Measurements from ENCODE around the gene ATP5F1D. TPM values are rescaled to one million over a fixed set of nuclear protein-coding genes. Genes with fewer than 3 reads are reported as not detected.
A peak's percentile ranks its signal among the peaks of the same experiment; 100 is the strongest.

The ATP5F1D gene
- total and polyA plus RNA-seq, 12 donors: 15.6 to 1,534 (median 229) TPM

GRCh38 chr19:1234051-1234954 lies 7.2 kb upstream of the ATP5F1D start:
- Histone ChIP-seq H3K4me1 (replicated peaks in 1 of 2) (peaks cover 24 to 33% of the 10 kb centered on the region in 2 donors), H3K4me3 (no peak overlapping the region), H3K27ac (no peak overlapping the region), H3K27me3 (no peaks in the 10 kb centered on the region), H3K36me3 (replicated peaks in 1 of 2) (no peaks in the 10 kb centered on the region), H3K9me3 (replicated peaks in 1 of 3) (no peaks in the 10 kb centered on the region)
- TF ChIP-seq POLR2A (IDR thresholded peaks at IDR 0.05) (no peak), CTCF (IDR thresholded peaks at IDR 0.05) (no peak)
- intact Hi-C loops (cut with DNase I): no loop called here
- DNase-seq: no peak
- WGBS, 4 donors: 78 to 90% (median 80%) methylated on average over 17 to 45 of the region's 45 CpGs

GRCh38 chr19:1234955-1235380 lies 6.6 kb upstream of the ATP5F1D start:
- TF ChIP-seq POLR2A (IDR thresholded peaks at IDR 0.05) (no peak), CTCF (IDR thresholded peaks at IDR 0.05) (no peak)
- intact Hi-C loops (cut with DNase I): no loop called here
- Histone ChIP-seq H3K4me1 (replicated peaks in 1 of 2) (peaks cover 24 to 33% of the 10 kb centered on the region in 2 donors), H3K27ac (no peak overlapping the region), H3K27me3 (no peaks in the 10 kb centered on the region), H3K36me3 (replicated peaks in 1 of 2) (no peaks in the 10 kb centered on the region), H3K9me3 (replicated peaks in 1 of 3) (no peaks in the 10 kb centered on the region), H3K4me3 (no peak overlapping the region)
- 92 to 97% (median 94%) methylated on average over 26 to 43 of the region's 43 CpGs for WGBS, 4 donors
- DNase-seq: no peak

GRCh38 chr19:1235625-1236538 lies 5.7 kb upstream of the ATP5F1D start:
- intact Hi-C loops (cut with DNase I): no loop called here
- no peaks in the 10 kb centered on the region for H3K27me3 ChIP-seq
- peaks cover 30 to 39% of the 10 kb centered on the region in 2 donors for H3K4me1 ChIP-seq (replicated peaks in 1 of 2)
- 80 to 97% (median 85%) methylated on average over 6 to 39 of the region's 39 CpGs for WGBS, 4 donors
- H3K27ac ChIP-seq: peak overlapping the region in 1 of 5 donors; percentile 66
- no peak for TF ChIP-seq POLR2A (IDR thresholded peaks at IDR 0.05)
- no peak for TF ChIP-seq CTCF (IDR thresholded peaks at IDR 0.05)
- H3K4me3 ChIP-seq: no peak overlapping the region
- H3K36me3 ChIP-seq (replicated peaks in 1 of 2): no peaks in the 10 kb centered on the region
- no peaks in the 10 kb centered on the region for H3K9me3 ChIP-seq (replicated peaks in 1 of 3)
- no peak for DNase-seq

- intact Hi-C loops (cut with DNase I): no loop called here
- peak overlapping the region in 1 of 4 donors; percentile 69 for H3K4me3 ChIP-seq
- no peaks in the 10 kb centered on the region for H3K36me3 ChIP-seq (replicated peaks in 1 of 2)
- no peaks in the 10 kb centered on the region for H3K9me3 ChIP-seq (replicated peaks in 1 of 3)
- no peak for DNase-seq
- no peak for TF ChIP-seq CTCF (IDR thresholded peaks at IDR 0.05)
- TF ChIP-seq POLR2A (IDR thresholded peaks at IDR 0.05): no peak
- peak overlapping the region in 1 of 5 donors; percentile 74 for H3K27ac ChIP-seq
- 17 to 25% methylated on average over 35 to 42 of the region's 42 CpGs; no CpG with 5 or more reads in 2 of the 4 donors for WGBS, 4 donors
- H3K27me3 ChIP-seq: no peaks in the 10 kb centered on the region
- peaks cover 35 to 45% of the 10 kb centered on the region in 2 donors for H3K4me1 ChIP-seq (replicated peaks in 1 of 2)
Observed at GRCh38 chr19:1236576-1236975, 5.0 kb upstream of the ATP5F1D start.

All from adrenal gland (tissue), 12 donors.